HG03469 (cell line): ENCODE measurements around the gene RPUSD1.

ENCODE experiments used
- ATAC-seq: cut with Tn5 transposase; IDR thresholded peaks from one replicate; pipeline ENCODE4 v1.9.1; 2021; ENCODE audit warnings: mild to moderate bottlenecking, moderate library complexity, moderate number of reproducible peaks; ENCODE audit not compliant: unreplicated experiment

Gene RPUSD1

DNA sequence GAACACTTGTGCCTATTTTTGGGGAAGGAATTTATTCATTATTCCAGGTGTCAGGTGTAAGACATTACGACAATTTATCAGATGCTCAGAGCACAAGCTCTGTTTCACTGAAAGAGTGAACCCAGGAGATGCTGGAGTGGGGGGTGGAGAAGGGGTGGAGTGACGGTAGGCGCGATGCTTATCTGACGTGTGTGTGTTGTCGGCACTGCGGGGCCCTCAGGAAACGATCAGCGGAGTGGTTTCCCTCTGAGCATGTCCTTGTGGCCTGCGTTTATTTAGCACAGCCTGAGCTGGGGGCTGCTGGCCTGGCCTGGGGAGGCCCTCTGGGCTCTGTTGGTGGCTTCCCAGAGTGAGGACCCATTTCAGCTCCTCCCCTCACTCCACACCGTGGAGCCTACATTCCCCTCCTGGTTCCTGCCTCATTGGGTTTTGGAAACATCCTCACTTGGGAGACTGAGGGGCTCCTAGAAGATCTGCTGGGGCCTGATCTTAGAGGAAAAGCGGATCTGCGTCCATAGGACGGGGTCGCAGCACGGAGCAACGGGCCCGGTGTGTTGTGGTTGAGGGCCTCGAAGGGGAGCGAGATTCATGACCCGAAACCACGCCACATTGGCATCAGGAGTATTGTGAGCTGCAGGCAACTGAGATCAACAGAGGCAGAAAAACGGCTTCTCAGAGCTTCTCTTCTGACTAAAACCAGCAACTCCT lies 31.3 kb upstream of the RPUSD1 start:
- no peak for ATAC-seq

DNA sequence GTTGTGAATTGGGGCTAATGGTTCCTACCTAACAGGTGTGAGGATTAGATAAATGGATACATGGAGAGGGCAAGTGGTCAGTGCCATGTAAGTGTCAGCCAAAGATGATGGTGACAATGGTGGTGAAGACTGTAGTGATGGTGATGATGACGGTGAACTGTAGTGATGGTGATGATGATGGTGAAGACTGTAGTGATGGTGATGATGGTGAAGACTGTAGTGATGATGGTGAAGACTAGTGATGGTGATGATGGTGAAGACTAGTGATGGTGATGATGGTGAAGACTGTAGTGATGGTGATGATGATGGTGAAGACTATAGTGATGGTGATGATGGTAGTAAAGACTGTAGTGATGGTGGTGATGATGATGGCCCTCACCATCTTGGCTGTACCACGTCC lies 30.4 kb upstream of the RPUSD1 start:
- ATAC-seq = no peak

DNA sequence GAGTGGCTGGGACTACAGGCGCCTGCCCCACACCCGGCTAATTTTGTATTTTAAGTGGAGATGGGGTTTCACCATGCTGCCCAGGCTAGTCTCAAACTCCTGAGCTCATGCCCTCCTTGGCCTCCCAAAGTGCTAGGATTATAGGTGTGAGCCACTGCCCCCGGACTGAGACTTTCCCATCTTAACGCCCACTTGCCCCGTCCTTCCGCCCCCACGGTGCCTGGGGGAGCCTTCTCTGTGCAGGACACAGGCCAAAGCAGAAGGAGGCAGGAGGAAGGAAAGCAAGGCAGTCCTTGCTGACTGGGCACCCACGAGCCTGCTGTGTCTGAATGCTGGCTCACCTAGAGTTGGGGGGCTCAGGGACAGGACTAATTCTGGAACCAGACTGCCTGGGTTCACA lies 30.0 kb upstream of the RPUSD1 start:
- ATAC-seq = no peak

DNA sequence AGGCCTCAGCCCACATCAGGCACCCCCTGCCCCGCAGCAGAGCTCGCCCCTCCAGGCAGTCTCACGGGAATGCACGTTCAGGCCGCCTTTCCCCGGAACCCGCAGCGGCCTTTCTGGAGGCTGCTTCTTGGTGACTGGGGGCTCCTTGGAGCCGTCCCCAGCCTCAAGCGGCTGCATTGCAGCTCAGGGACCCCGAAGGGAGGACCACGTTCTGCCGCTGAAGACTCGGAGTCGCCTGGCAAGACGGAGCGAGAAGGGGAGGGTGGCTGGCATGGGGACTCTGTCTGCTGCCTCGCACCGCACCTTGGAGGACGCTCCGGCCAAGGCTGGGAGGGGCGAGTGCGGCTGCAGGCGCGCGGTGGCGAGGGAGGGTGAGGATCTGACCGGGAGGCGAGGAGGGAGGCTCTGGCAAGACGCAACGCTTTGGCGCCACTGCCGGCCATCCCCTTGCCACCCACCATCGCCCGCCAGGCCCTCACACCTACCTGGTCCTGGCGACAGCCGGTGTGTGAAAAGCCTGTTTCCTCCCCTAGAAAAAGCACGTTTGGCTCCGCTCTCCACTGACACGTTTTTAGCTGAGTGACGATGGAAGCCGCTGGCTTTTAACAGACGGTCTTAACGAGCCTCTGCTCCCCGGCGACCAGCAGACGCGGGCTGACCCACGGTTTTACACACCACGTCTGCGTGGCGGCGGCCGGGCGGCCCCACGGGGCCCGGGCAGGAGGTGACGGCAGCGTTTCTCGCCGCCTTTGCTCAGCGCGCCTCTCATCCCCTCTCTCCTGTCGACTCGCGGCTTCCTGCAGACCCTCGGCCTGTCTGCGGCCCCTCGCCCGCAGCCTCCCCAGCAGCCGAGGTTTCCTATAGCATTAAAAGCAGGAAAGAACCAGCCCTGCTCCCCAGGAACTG lies 29.1 kb upstream of the RPUSD1 start:
- no peak for ATAC-seq

DNA sequence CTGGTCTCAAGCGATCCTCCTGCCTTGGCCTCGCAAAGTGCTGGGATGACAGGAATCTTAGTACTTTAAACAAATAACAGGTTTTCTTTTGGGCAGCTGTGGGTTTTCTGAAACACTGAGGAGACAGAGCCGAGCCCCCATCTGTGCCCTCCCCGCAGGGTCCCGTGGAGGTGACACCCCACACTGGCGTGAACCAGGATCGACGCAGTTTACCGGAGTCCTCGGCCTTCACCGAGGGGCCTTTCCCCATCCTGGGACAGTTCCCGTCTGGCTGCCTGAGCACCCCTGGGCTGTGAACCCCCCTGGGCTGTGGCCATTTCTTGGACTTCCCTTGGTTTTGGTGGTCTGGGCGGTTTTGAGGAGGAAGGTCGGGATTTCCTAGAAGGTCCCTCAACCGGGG lies 27.7 kb upstream of the RPUSD1 start:
- no peak for ATAC-seq

DNA sequence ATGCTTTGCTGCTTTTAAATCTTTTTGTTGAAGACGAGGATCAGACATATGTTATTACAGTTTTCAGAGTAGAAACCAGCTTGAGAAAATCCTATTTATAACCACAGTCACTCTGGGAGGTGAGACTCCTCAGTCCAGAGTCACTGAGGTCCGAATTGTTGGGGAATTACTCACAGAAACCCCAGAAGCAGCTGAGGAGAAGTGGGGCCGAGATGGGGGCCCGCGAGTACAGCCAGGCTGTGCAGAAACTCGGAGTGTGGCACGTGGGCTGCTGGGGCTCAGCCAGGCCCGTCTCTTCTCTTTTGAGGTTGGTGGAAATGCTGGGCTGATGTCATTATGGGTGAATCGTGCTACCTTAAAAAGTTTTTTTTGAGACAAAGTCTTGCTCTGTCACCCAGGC lies 26.8 kb upstream of the RPUSD1 start:
- no peak for ATAC-seq

DNA sequence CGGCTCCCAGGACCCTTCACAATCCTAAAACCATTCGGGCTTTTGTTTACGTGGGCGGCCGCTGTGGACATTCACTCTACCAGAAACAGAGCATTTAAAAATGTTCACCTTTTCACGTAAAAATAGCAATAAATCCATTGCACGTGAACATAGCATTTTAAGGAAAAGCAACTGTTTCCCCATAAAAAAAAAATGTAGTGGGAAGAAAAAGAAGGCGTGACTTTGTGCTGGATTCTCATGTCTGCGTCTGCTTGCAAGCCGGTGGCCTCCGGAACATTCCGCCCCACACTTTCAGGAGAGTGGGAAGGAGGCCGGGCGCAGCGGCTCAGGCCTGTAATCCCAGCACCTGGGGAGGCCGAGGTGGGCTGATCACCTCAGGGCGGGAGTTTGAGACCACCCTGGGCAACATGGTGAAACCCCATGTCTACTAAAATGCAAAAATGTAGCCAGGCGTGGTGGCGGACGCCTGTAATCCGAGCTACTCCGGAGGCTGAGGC lies 25.8 kb upstream of the RPUSD1 start:
- no peak for ATAC-seq

DNA sequence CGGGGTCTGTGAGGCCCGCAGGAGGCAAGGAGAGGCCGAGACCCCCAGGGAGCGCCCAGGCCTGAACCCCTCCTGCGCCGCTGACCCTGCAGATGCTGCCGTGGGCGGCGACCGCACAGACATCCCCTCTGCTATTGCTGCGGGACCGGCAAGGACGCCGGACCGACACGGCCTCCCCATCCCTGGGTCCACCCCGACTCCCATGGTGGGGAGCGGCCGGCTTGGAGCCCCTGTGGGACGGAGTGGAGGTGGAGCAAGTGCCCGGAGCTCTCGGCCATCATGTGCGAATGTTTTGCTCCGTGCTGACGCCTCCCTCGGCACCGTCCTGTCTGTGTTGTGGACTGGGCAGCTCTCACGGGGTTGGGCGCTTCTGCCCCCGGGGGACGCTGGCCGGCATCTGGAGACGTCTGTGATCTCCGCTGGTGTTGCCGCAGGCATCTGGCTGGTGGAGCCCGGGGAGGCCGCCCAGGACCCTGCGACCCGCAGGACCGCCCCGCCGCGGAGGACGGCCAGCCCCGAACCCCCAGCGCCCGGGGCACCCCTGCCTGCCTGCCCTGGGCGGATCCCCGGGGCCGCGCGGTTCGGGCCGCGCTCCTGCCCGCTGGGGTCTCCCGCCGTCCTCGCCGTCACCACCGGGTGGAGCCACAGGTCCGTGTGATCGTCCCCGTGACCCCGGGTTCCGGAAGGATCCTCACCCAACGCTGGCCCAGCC lies 25.2 kb upstream of the RPUSD1 start:
- no peak for ATAC-seq

DNA sequence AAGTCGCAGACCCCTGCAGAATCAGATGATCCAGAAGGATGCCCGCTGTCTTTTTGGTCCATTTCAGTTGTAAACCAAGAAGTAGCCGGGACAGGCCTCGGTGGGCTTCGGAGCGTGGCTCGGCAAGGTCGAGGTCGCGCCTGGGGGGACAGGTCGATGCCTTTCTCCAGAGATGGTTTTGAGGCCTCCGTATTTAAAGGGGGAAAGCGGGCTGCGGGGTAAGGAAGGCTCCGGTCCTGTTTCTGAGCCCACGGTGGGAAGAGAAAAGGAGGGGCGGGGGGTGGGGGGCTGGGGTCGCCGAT lies 19.9 kb upstream of the RPUSD1 start:
- ATAC-seq = no peak

DNA sequence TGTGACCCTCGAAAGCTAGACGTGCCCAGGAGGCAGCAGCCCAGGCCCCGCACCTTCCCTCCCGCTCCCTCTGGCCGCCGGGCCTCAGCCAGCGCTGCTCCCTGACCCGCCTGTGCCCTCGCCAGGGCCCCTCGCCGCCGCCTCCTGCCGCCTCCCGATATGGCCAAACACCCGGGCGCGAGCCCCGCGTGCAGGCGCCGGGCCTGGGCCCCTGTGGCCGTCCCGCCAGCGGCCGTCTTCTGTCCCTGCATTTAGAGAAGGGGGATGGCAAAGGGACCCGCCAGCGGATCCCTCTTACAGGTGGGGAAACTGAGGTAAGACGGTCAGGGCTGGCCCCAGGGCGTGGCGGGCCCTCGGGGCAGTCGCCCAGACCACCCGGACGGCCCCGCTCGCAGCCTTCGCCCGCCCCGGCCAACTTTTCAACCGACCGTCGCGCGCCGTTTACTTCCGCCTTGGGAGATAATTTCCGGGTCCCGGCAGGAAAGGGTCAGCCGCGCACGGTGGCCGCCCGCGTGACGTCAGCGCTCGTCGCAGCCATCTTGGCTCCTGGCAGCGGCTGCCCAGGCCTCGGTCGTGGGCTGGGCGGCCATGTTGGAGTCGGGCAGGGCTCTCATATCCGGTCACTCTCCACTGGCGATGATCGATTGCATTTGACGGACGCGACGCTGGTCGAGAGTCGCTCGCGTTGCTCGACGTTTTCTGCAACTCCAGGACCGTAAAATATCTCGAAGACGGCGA lies 19.3 kb upstream of the RPUSD1 start:
- ATAC-seq = no peak

DNA sequence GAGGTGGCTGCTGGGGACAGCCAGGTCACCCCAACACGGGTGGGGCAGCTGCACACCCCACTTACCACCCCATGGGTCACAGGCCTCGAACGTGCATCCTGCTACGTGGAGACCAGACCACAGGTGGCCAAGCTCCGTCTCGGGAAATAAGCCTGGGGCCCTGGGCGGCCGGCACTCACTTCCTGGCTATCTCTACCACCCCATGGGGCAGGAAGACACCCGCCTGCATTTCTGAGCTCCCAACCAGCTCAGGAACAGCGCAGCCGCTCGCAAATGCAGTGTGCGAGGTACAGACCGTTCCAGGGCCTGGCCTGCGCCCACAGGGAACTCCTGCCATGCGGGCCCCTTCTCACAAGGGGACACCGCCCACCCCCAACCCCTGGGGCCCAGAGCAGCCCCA lies 17.3 kb upstream of the RPUSD1 start:
- ATAC-seq = no peak

DNA sequence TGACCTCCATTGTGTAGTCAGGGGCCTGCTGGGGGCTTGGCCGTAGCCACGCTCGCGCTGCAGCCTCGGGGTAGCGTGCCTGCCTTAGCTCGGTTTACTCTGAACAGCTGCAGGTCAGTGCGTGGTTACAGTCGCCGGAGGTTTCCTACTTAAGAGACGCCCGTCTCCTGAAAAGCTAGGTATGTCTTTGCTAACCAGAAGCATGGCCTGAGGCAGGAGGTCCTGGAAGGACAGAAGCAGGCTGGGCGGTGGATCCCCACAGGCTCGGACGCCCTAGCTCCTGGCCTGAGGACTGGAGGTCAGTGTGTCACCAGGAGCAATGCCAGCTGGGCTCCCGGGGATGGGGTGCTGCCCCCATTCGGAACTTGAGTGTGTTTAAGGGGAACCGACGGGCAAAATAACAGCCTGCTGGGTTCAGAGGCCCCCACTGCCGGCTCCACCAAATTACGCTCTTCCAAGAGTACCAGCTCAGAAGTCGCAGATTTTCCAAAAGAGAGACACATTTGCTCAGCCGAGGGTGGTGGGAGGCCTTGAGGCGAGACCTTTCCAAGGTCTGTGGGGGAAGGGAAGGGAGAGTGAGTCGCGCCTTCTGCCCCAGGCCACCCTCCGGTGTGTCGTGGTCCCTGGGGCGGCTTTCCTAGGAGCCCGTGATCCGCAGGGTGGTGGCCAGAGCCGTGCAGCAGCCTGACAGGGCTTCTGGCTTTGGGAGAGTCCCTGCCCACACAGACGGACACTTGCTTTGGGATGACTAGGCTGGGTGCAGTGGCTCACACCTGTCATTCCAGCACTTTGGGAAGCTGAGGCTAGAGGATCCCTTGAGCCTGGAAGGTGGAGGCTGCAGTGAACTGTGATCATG lies 16.2 kb upstream of the RPUSD1 start:
- ATAC-seq = no peak

DNA sequence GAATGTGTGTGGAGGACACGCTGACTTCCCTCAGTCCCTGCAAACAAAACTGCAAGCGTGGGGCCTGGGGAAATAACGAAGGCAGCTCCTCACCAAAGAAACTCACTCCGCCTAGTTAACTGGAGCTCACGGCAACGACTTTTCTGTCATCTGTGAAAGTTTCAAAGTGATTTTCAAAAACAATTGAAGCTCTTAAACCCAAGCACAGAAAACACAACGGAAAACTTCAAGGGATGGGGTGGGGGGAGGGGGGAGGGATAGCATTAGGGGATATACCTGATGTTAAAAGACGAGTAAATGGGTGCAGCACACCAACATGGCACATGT lies 15.5 kb upstream of the RPUSD1 start:
- ATAC-seq = no peak

DNA sequence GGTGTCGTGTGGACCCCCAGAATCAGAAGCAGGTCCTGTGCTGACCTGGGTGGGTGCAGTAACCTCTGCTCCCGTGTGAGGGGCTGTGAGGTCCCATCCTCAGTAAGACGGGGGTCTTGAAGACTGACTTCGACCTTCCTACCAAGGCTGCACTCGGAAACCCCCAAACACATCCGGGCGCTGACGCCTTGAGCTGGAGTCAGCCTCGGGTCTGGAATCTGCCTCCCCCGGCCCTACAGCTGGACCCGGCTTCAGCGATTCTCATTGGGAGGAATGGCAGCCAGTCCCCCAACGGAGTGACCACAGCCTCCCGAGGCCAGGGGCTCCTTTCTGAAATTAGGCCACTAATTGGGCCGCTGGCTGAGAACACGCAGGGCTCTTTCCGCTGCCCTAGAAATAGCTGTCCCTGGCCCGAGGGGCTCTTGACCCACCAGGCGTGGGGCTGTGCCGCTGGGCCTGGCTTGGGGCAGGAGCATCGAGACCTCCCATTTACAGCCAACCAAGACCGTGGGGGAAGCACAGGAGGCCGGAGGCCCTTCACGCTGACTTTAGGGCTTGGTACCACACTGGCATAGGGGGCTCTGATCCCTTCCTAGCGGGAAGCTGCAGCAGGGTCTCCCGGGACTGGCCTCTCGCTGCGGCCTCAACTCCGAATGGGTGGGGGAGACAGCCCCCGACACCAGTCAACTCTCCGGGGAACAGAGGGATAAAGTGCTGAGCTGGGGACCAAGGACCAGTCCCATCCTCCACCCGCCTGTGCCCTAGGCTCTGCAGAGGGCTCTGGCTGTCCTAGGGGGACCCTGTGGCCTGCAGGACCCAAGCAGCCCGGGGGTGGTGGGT lies 15.0 kb upstream of the RPUSD1 start:
- no peak for ATAC-seq

DNA sequence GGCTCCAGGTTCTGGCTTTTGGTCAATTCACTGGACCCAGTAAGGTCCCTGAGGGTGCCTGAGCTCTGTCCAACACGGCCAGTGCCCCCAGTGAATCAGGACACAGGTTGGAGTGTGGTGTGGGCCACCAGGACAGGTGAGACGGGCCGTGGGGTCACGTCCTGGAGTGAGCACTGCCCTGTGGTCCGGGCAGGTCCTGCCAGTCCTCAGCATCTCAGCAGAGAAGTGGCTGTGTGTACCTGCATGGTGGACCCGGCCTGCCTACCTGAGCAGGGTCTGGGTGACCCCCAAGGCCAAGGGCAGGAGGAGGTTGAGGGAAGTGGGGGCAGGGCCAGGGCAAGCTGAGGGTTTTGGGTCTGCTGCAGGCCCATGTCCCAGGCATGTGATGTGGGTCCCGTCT lies 14.3 kb upstream of the RPUSD1 start:
- no peak for ATAC-seq

DNA sequence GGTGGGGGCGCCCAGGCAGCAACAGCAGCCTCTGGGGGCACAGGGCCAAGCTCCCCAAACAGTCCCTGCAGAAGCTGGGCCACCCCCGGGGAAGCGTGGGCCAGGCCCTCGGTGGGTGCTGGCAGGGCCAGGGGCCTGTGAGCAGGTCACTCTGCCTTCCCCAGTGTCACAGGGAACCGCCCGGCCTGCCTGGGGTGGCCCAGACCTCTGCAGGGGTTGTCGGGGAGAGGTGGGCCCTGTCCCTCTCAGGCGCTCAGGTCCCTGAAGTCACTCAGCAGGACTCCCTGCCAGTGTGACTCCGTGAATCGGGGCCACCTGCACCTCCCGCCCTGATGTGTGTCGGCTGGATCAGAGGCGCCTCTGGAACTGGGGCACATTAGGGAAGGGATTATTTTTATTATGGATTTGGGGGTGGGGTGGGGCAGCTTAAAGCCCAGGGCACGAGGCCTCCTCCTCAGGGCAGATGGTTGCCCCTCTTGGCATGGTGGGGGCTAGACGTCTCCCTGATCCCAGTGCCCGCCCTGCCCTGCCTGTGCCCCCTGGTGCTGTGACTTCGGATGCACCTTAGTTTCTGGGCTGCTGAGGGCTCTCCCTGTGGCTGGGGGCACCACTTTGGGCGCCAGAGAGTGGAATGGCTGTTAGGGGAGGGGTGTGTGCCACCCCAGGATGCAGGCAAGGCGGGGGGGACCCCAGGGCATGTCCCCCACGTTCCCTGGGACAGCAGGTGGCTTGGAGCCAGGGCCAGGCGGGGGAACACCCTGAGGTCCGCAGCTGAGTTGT lies 13.6 kb upstream of the RPUSD1 start:
- no peak for ATAC-seq

DNA sequence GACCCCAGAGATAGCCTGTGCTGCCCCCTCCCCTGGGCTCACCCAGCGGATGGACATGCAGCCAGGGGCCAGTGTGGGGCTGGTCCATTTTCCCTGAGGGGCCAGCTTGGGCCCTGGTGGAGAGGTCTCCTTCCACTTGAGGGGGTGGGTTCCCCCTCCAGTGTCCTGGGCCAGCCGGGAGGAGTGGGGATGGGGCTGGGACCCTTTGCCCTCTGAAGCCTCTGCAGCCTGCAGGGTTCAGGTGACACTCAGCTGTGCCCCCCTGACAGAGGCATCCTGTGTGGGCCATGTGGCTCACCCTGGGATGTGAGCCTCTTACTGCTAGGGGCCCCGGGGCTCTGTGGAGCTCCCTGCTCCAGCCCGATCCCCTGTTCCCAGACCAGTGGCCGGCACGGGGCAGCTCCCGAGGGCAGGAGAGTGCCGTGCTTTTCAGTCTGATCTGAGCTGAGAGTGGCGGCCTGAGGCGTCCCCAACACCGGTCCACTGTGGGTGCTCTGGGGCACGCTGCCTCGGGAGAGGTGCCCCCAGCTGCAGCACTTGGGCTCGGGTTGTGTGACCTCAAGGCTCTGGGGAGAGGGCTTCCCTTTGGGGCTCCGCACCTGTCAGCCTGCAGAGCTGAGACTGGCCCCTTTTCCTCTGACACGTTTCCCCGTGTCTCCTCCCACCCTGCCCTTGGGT lies 12.8 kb upstream of the RPUSD1 start:
- no peak for ATAC-seq
